HG03060 (cell line): Measurements from ENCODE around the gene C10orf143.

Experiments used
- ATAC-seq: cut with Tn5 transposase; IDR thresholded peaks from one replicate; pipeline ENCODE4 v1.9.1; 2021; ENCODE audit warnings: low read depth, moderate number of reproducible peaks; ENCODE audit not compliant: unreplicated experiment

The C10orf143 gene

GRCh38 chr10:130018265-130018664, 92.4 kb downstream of the C10orf143 start:
- no peak for ATAC-seq

DNA sequence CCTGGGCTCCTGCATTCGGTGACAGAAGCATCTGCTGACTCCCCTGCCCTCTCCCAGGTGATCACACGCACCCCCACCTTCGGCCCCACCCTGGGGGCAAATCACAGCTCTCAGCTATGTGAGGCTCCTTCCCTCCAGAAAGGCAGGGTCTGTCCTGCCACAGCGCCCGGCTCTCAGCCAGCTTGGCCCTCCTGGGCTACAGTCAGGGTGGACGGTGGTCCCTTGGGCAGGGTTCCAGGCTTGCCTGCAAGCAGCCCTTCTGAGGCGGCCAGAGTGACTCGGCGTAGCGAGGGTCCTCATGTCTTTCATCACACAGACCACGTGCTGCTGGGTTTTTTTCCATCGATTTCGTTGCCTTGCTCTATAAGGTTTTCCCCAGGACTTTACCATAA, 93.0 kb downstream of the C10orf143 start:
- ATAC-seq = no peak

DNA sequence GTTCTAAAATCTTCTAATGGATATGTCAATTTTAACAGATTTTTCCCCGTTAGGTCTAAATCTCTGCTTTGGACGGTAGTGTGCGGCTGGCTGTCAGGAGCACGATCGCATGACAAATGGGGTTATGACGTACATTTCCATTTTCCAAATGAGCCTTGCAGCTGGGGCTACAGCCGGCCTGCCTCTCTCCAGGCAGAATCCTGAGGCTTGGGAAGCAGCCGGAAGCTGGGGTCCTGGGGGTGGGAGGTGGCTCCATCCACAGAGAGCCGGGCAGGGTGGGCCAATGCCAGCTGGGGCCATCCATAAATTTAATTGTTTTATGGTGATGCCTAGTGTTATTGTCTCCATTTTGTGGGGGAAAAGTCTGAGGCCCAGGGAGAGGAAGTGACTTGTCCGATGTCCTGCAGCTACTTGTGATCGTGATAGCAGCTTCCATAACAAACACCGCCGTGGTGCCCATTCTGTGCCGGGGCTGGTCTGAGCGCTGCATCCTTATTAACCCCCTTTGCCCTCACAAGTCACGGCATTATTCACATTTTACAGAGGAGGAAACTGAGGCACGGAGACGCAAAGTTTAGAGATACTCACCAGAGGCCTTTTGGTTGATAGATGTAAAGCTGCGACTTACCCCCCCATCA, 93.5 kb downstream of the C10orf143 start:
- ATAC-seq = no peak

GRCh38 chr10:130016095-130016494, 94.5 kb downstream of the C10orf143 start:
- no peak for ATAC-seq

DNA sequence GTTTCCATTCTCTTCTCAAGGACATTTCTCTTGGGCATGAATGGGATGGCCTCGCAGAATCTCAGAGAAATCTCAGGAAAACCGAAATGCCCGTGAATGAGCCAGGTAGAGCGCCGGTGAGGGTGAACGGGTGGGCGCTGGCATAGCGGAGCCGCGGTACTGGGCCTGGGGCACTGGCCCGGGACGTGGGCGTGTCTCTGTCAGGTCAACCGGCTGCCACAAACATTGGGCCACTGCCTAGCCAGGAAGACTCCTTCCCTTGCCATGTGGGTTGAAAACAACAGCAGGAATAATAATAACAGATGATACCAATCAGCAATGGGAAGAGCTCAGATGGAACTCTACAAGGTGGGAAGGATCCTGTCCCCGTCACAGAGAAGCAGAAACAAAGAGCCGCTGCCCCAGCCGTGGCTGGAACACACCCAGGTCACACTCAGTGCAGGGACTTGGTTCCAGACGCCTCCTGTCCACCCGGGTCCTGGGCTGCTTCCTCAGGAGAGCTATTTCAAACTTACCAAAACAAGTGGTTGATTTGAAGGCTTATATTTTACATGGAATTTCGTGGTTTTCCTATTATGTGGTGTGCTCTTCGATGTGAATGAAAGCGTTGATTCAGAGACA, 95.4 kb downstream of the C10orf143 start:
- ATAC-seq = no peak

DNA sequence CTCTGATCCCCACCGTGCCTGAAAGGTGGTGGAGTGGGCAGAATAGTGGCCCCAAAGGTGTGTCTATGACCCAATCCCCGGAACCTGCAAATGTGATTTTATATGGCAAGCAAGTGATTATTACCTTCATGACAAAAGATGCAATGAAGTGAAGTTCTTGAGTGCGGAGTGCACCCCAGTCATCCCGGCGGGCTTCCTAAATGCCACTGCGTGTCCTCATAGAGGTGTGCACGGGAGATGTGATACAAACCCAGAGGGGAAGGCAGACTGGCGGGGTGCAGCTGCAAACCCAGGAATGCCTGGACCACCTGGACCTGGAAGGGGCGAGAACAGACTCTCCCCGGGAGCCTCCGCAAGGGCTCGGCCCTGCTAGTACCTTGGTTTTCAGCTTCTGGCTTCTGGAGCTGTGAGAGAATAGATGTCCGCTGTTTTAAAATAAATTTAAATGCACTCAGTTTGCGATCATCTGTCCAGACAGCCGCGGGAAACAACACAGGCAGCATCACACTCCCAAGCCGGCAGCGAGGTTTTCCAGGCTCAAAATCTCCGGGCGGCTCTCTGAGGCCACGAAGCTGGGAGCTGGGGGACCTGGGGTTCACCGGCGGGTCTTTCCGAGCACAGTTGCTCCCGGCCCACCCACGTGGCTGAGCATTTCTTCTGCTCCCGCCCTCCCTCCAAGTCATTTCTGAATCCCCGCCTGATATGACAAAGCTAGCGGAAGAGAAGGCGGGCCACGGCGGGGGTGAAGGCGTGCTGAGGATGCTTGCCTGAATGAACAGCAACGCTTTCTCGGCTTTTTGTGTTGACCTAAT, 96.2 kb downstream of the C10orf143 start:
- no peak for ATAC-seq
